Upper lobe of left lung (tissue), 4 donors: Measurements from ENCODE around the gene TMCC3.

Experiments
- CTCF ChIP-seq, 6 experiments: fragments of 450-650 bp in 4 of 6; fragments of 200-600 bp in 2 of 6; sonication (generic) in 2 of 6; IDR thresholded peaks; one replicate each; pipeline ENCODE4 v1.5.1; 2016 to 2019; ENCODE audit warnings: antibody characterized with exemption in 6 of 6
- EP300 ChIP-seq, 4 donors: sonication (generic); formaldehyde crosslinking; IDR thresholded peaks; one replicate each; pipeline ENCODE4 v1.5.1; 2017; ENCODE audit warnings: antibody characterized with exemption in 4 of 4, control low read depth in 2 of 4
- POLR2A ChIP-seq, 4 donors: fragments of 450-650 bp; IDR thresholded peaks; one replicate each; pipeline ENCODE4 v1.5.1; 2016 to 2017; ENCODE audit warnings: antibody characterized with exemption in 4 of 4, mild to moderate bottlenecking in 2 of 4
- POLR2AphosphoS5 ChIP-seq, 2 donors: sonication (generic); formaldehyde crosslinking; IDR thresholded peaks; one replicate each; pipeline ENCODE4 v1.5.1; 2017; ENCODE audit warnings: antibody characterized with exemption in 2 of 2

GRCh38 chr12:94565683-94566082 is 84.7 kb downstream of the TMCC3 start:
- TF ChIP-seq CTCF (IDR thresholded peaks at IDR 0.05) (no peak), POLR2A (IDR thresholded peaks at IDR 0.05) (no peak), EP300 (IDR thresholded peaks at IDR 0.05) (no peak), POLR2AphosphoS5 (IDR thresholded peaks at IDR 0.05) (no peak)
